Superior temporal gyrus (tissue), 1 donor: ENCODE results near the gene PPM1H.
A peak's percentile ranks its signal among the peaks of the same experiment; 100 is the strongest.

Source experiments
- DNase-seq: peaks from one replicate; pipeline ENCODE4 v3.0.0-alpha.2; 2016; ENCODE audit errors: extremely low spot score

Gene PPM1H

GRCh38 chr12:62613081-62613480, 321.9 kb downstream of the PPM1H start:
- DNase-seq = no peak

- no peak for DNase-seq
Observed at GRCh38 chr12:62606654-62607053, 328.3 kb downstream of the PPM1H start.

- DNase-seq = no peak
Observed at GRCh38 chr12:62605981-62606380, 329.0 kb downstream of the PPM1H start.

- DNase-seq = no peak
Observed at GRCh38 chr12:62604871-62605270, 330.1 kb downstream of the PPM1H start.

- DNase-seq = no peak
Observed at GRCh38 chr12:62604373-62604772, 330.6 kb downstream of the PPM1H start.

- no peak for DNase-seq
Observed at GRCh38 chr12:62603811-62604098, 331.2 kb downstream of the PPM1H start.

GRCh38 chr12:62603061-62603810, 331.7 kb downstream of the PPM1H start:
- peak; percentile 89 for DNase-seq

- peak; percentile 90 for DNase-seq
Observed at GRCh38 chr12:62602255-62603060, 332.5 kb downstream of the PPM1H start.

- DNase-seq = peak; percentile 38
Observed at GRCh38 chr12:62601765-62602164, 333.2 kb downstream of the PPM1H start.

- no peak for DNase-seq
Observed at GRCh38 chr12:62599854-62600437, 335.0 kb downstream of the PPM1H start.

GRCh38 chr12:62598846-62599245, 336.1 kb downstream of the PPM1H start:
- no peak for DNase-seq

- no peak for DNase-seq
Observed at GRCh38 chr12:62597253-62597652, 337.7 kb downstream of the PPM1H start.
